22Rv1 (cell line): ENCODE results near the gene ITPR3.

Source experiments
- CTCF ChIP-seq: fragments of 450-650 bp; IDR thresholded peaks from 2 replicates; pipeline ENCODE4 v1.5.1; 2017; ENCODE audit warnings: mild to moderate bottlenecking
- ZFX ChIP-seq: fragments of 450-650 bp; IDR thresholded peaks from 2 replicates; pipeline ENCODE4 v1.6.1; 2017; ENCODE audit warnings: antibody characterized with exemption, borderline replicate concordance

GRCh38 chr6:33610779-33611732 lies 10.1 kb upstream of the ITPR3 start:
- no peak for TF ChIP-seq CTCF
- TF ChIP-seq ZFX = no peak
